HEK293 (cell line): Measurements from ENCODE around the gene COQ10A.

Experiments used
- CTCF ChIA-PET: fragments of 350-600 bp; formaldehyde crosslinking; extraction: SDS; loops from one replicate; lab custom pipeline; 2021; ENCODE audit warnings: antibody characterized with exemption; lab: Yijun Ruan, JAX
- POLR2A ChIA-PET: fragments of 300-600 bp; formaldehyde crosslinking; extraction: SDS; loops from one replicate; lab custom pipeline; 2020; ENCODE audit warnings: antibody characterized with exemption, inconsistent platforms; lab: Yijun Ruan, JAX
- H3K27ac ChIP-seq: fragments of 200-500 bp; sonication (Bioruptor generic); 2 replicates; pipeline ENCODE4 v1.5.1; 2014; ENCODE audit warnings: low read depth, low read length, control low read depth, inconsistent platforms; ENCODE audit errors: extremely low read depth
- H3K36me3 ChIP-seq, 2 experiments: fragments of 200-500 bp in 1 of 2; sonication (Bioruptor generic) in 1 of 2; 1 replicate in 1 of 2; 2 replicates in 1 of 2; pipeline ENCODE4 v1.5.1; 2014 to 2017; ENCODE audit warnings: inconsistent platforms in 2 of 2, low read length in 2 of 2; ENCODE audit not compliant: control insufficient read depth in 2 of 2, insufficient read depth in 1 of 2
- H3K4me1 ChIP-seq: fragments of 200-500 bp; sonication (Bioruptor generic); 2 replicates; pipeline ENCODE4 v1.5.1; 2014; ENCODE audit warnings: mild to moderate bottlenecking, low read length, inconsistent platforms; ENCODE audit not compliant: control insufficient read depth, insufficient read depth
- H3K4me3 ChIP-seq: 2 replicates; pipeline ENCODE4 v1.5.1; 2011; ENCODE audit warnings: low read depth, mild to moderate bottlenecking, control low read depth, low read length, moderate library complexity
- H3K9me3 ChIP-seq: fragments of 200-500 bp; sonication (Bioruptor generic); 2 replicates; pipeline ENCODE4 v1.5.1; 2014; ENCODE audit warnings: low read depth, low read length, inconsistent platforms; ENCODE audit not compliant: control insufficient read depth, insufficient read depth
- INSM2 ChIP-seq: fragments of 450-650 bp; formaldehyde crosslinking; IDR thresholded peaks from 2 replicates; pipeline ENCODE4 v1.5.1; 2016; ENCODE audit warnings: missing biosample characterization, missing genetic modification characterization
- KLF1 ChIP-seq: fragments of 450-650 bp; formaldehyde crosslinking; IDR thresholded peaks from 2 replicates; pipeline ENCODE4 v1.5.1; 2016; ENCODE audit warnings: missing biosample characterization, missing genetic modification characterization
- PRDM2 ChIP-seq: fragments of 450-650 bp; formaldehyde crosslinking; IDR thresholded peaks from 2 replicates; pipeline ENCODE4 v1.5.1; 2016; ENCODE audit warnings: missing biosample characterization, missing genetic modification characterization, borderline replicate concordance
- RBAK ChIP-seq: fragments of 450-650 bp; formaldehyde crosslinking; IDR thresholded peaks from 2 replicates; pipeline ENCODE4 v1.5.1; 2016; ENCODE audit warnings: missing biosample characterization, missing genetic modification characterization
- SCRT2 ChIP-seq: fragments of 450-650 bp; formaldehyde crosslinking; IDR thresholded peaks from 2 replicates; pipeline ENCODE4 v1.5.1; 2016; ENCODE audit warnings: missing biosample characterization, missing genetic modification characterization
- ZBTB10 ChIP-seq: fragments of 450-650 bp; formaldehyde crosslinking; IDR thresholded peaks from 2 replicates; pipeline ENCODE4 v1.5.1; 2016; ENCODE audit warnings: missing biosample characterization, missing genetic modification characterization
- ZNF112 ChIP-seq: fragments of 450-650 bp; formaldehyde crosslinking; IDR thresholded peaks from 2 replicates; pipeline ENCODE4 v1.5.0; 2017; ENCODE audit warnings: missing biosample characterization, missing genetic modification characterization
- ZNF133 ChIP-seq: fragments of 450-650 bp; formaldehyde crosslinking; IDR thresholded peaks from 2 replicates; pipeline ENCODE4 v1.5.1; 2016; ENCODE audit warnings: missing biosample characterization, missing genetic modification characterization
- ZNF16 ChIP-seq: fragments of 450-650 bp; formaldehyde crosslinking; IDR thresholded peaks from 2 replicates; pipeline ENCODE4 v1.5.1; 2016; ENCODE audit warnings: low read depth, missing biosample characterization, missing genetic modification characterization
- ZNF248 ChIP-seq: fragments of 450-650 bp; formaldehyde crosslinking; IDR thresholded peaks from 2 replicates; pipeline ENCODE4 v1.5.1; 2017; ENCODE audit warnings: missing biosample characterization, missing genetic modification characterization
- ZNF350 ChIP-seq: fragments of 450-650 bp; formaldehyde crosslinking; IDR thresholded peaks from 2 replicates; pipeline ENCODE4 v1.5.0; 2017; ENCODE audit warnings: missing biosample characterization, mild to moderate bottlenecking, missing genetic modification characterization
- ZNF362 ChIP-seq: fragments of 450-650 bp; formaldehyde crosslinking; IDR thresholded peaks from 2 replicates; pipeline ENCODE4 v1.5.1; 2016; ENCODE audit warnings: missing biosample characterization, missing genetic modification characterization
- ZNF37A ChIP-seq: fragments of 450-650 bp; IDR thresholded peaks from 2 replicates; pipeline ENCODE4 v1.5.1; 2018; ENCODE audit warnings: missing biosample characterization, missing genetic modification characterization
- ZNF561 ChIP-seq: fragments of 450-650 bp; IDR thresholded peaks from 2 replicates; pipeline ENCODE4 v1.5.1; 2018; ENCODE audit warnings: missing biosample characterization, missing genetic modification characterization, borderline replicate concordance
- ZNF623 ChIP-seq: fragments of 450-650 bp; formaldehyde crosslinking; IDR thresholded peaks from 2 replicates; pipeline ENCODE4 v1.5.1; 2016; ENCODE audit warnings: missing biosample characterization, missing genetic modification characterization
- ZNF654 ChIP-seq: fragments of 450-650 bp; formaldehyde crosslinking; IDR thresholded peaks from 2 replicates; pipeline ENCODE4 v1.5.1; 2016; ENCODE audit warnings: low read depth, missing biosample characterization, missing genetic modification characterization
- ZNF701 ChIP-seq: fragments of 450-650 bp; formaldehyde crosslinking; IDR thresholded peaks from 2 replicates; pipeline ENCODE4 v1.5.1; 2016; ENCODE audit warnings: missing biosample characterization, missing genetic modification characterization
- ZNF791 ChIP-seq: fragments of 450-650 bp; formaldehyde crosslinking; IDR thresholded peaks from 2 replicates; pipeline ENCODE4 v1.5.1; 2016; ENCODE audit warnings: missing biosample characterization, missing genetic modification characterization
- ZSCAN4 ChIP-seq: fragments of 450-650 bp; formaldehyde crosslinking; IDR thresholded peaks from 2 replicates; pipeline ENCODE4 v1.5.1; 2017; ENCODE audit warnings: missing biosample characterization, missing genetic modification characterization

Gene COQ10A

GRCh38 chr12:56257071-56257470, 9.7 kb upstream of the COQ10A start:
- CTCF ChIA-PET, result interaction anchor here (0.5 to 2.3 kb wide), 15 partner anchors 11 to 1876 kb away, joined by 3 to 10 read pairs (median 4); partner anchors contain the start of genes RNF41 and SMARCC2
- TF ChIP-seq ZNF561 (tag by site-specific recombination) (no peak), PRDM2 (no peak), ZNF248 (tag by site-specific recombination) (no peak), ZNF350 (tag by site-specific recombination) (no peak), RBAK (tag by site-specific recombination) (no peak), ZNF362 (no peak), SCRT2 (tag by site-specific recombination) (no peak), ZNF112 (tag by site-specific recombination) (no peak), KLF1 (tag by site-specific recombination) (no peak), INSM2 (no peak), ZNF791 (tag by site-specific recombination) (no peak), ZSCAN4 (tag by site-specific recombination) (no peak), ZNF37A (no peak), ZBTB10 (tag by site-specific recombination) (no peak), ZNF133 (no peak), ZNF654 (no peak), ZNF16 (tag by site-specific recombination) (no peak), ZNF623 (no peak), ZNF701 (tag by site-specific recombination) (no peak)
- TF ChIP-seq, all 188 proteins: peak for 0
- POLR2A ChIA-PET, result interaction anchor here (0.7 to 3.5 kb wide), 5 partner anchors 9 to 138 kb away, joined by 3 to 26 read pairs (median 4); partner anchors contain the start of gene COQ10A
- H3K4me1 ChIP-seq, result peaks cover 13% of the 10 kb centered on the region
- peak overlapping the region; percentile 92 for H3K4me3 ChIP-seq
- no peaks in the 10 kb centered on the region for H3K9me3 ChIP-seq
- H3K27ac ChIP-seq, result peak overlapping the region; percentile 90; the same call in 1 of the 2 replicates
- peaks cover 25 to 51% of the 10 kb centered on the region in 2 experiments for H3K36me3 ChIP-seq
